ENCODE results near the gene THRB. TPM values are rescaled to one million over a fixed set of nuclear protein-coding genes. Genes with fewer than 3 reads are reported as not detected.

THRB gene
- total RNA-seq, 3 donors from 2014 or later = 29.8 to 40.2 (median 39.2) TPM

GRCh38 chr3:24168977-24169376 lies 325.7 kb downstream of the THRB start:
- H3K9me3 ChIP-seq = no peaks in the 10 kb centered on the region
- intact Hi-C loops (cut with DNase I; ENCODE audit: low total_unique reads) = no loop called here
- TF ChIP-seq POLR2A (IDR thresholded peaks at IDR 0.05) = no peak
- no peak for TF ChIP-seq CTCF (IDR thresholded peaks at IDR 0.05)
- TF ChIP-seq POLR2AphosphoS5 (IDR thresholded peaks at IDR 0.05) = no peak
- no peaks in the 10 kb centered on the region for H3K36me3 ChIP-seq
- no peak overlapping the region for H3K4me3 ChIP-seq
- no peak for DNase-seq (ENCODE audit: low spot score in 2 of 2)
- H3K27me3 ChIP-seq = no peaks in the 10 kb centered on the region
- no peaks in the 10 kb centered on the region for H3K4me1 ChIP-seq
- no peak overlapping the region for H3K27ac ChIP-seq

- no peak for DNase-seq (ENCODE audit: low spot score in 2 of 2)
These were observed 327.2 kb downstream of the THRB start for GRCh38 chr3:24167429-24167828.

GRCh38 chr3:24166515-24166914 lies 328.1 kb downstream of the THRB start:
- Histone ChIP-seq H3K9me3 (no peaks in the 10 kb centered on the region), H3K27ac (no peak overlapping the region), H3K4me3 (no peak overlapping the region), H3K36me3 (no peaks in the 10 kb centered on the region), H3K27me3 (no peaks in the 10 kb centered on the region), H3K4me1 (no peaks in the 10 kb centered on the region)
- TF ChIP-seq CTCF (IDR thresholded peaks at IDR 0.05) = no peak
- no peak for TF ChIP-seq POLR2A (IDR thresholded peaks at IDR 0.05)
- TF ChIP-seq POLR2AphosphoS5 (IDR thresholded peaks at IDR 0.05) = no peak
- no peak for DNase-seq (ENCODE audit: low spot score in 2 of 2)
- intact Hi-C loops (cut with DNase I; ENCODE audit: low total_unique reads) = no loop called here

More at GRCh38 chr3:24167429-24167828, 327.2 kb downstream of the THRB start:
- Histone ChIP-seq H3K27me3 (no peaks in the 10 kb centered on the region), H3K4me1 (no peaks in the 10 kb centered on the region), H3K27ac (no peak overlapping the region), H3K9me3 (no peaks in the 10 kb centered on the region), H3K4me3 (no peak overlapping the region), H3K36me3 (no peaks in the 10 kb centered on the region)
- TF ChIP-seq POLR2A (IDR thresholded peaks at IDR 0.05) (no peak), POLR2AphosphoS5 (IDR thresholded peaks at IDR 0.05) (no peak), CTCF (IDR thresholded peaks at IDR 0.05) (no peak)
- intact Hi-C loops (cut with DNase I; ENCODE audit: low total_unique reads) = no loop called here

GRCh38 chr3:24165603-24165982 lies 329.1 kb downstream of the THRB start:
- TF ChIP-seq POLR2A (IDR thresholded peaks at IDR 0.05) = no peak
- no peak for TF ChIP-seq CTCF (IDR thresholded peaks at IDR 0.05)
- TF ChIP-seq POLR2AphosphoS5 (IDR thresholded peaks at IDR 0.05) = no peak
- DNase-seq (ENCODE audit: low spot score in 2 of 2) = no peak
- no peaks in the 10 kb centered on the region for H3K9me3 ChIP-seq
- H3K27me3 ChIP-seq = no peaks in the 10 kb centered on the region
- intact Hi-C loops (cut with DNase I; ENCODE audit: low total_unique reads) = no loop called here
- no peak overlapping the region for H3K27ac ChIP-seq
- H3K36me3 ChIP-seq = no peaks in the 10 kb centered on the region
- H3K4me1 ChIP-seq = no peaks in the 10 kb centered on the region
- H3K4me3 ChIP-seq = no peak overlapping the region

GRCh38 chr3:24164967-24165602 lies 329.6 kb downstream of the THRB start:
- no peaks in the 10 kb centered on the region for H3K27me3 ChIP-seq
- H3K36me3 ChIP-seq = no peaks in the 10 kb centered on the region
- no peak for DNase-seq (ENCODE audit: low spot score in 2 of 2)
- intact Hi-C loops (cut with DNase I; ENCODE audit: low total_unique reads) = no loop called here
- H3K4me3 ChIP-seq = no peak overlapping the region
- H3K9me3 ChIP-seq = no peaks in the 10 kb centered on the region
- TF ChIP-seq POLR2AphosphoS5 (IDR thresholded peaks at IDR 0.05) (no peak), CTCF (IDR thresholded peaks at IDR 0.05) (no peak), POLR2A (IDR thresholded peaks at IDR 0.05) (no peak)
- H3K4me1 ChIP-seq = no peaks in the 10 kb centered on the region
- H3K27ac ChIP-seq = no peak overlapping the region
